GM12891 (cell line): Measurements from ENCODE around the gene LAMA5.

Experiments
- DNase-seq: peaks from one replicate; pipeline ENCODE4 v3.0.0; 2011; ENCODE audit warnings: low spot score; ENCODE audit not compliant: insufficient read length
- FAIRE-seq: peaks from 2 replicates; lab custom pipeline; 2011; peaks lifted over from hg19 to GRCh38; lab: Jason Lieb, UNC
- PAX5 ChIP-seq: IDR thresholded peaks from 2 replicates; pipeline ENCODE4 v1.6.1; 2011; ENCODE audit warnings: low read length, moderate library complexity, mild to moderate bottlenecking; ENCODE audit not compliant: insufficient read depth, severe bottlenecking
- POLR2A ChIP-seq: IDR thresholded peaks from 2 replicates; pipeline ENCODE4 v1.6.1; 2011; ENCODE audit warnings: low read depth, low read length, control low read depth
- POLR2AphosphoS5 ChIP-seq: IDR thresholded peaks from 2 replicates; pipeline ENCODE4 v1.6.1; 2011; ENCODE audit warnings: low read depth, low read length, control low read depth
- POU2F2 ChIP-seq: IDR thresholded peaks from 2 replicates; pipeline ENCODE4 v1.6.1; 2011; ENCODE audit warnings: low read depth, mild to moderate bottlenecking, control low read depth, low read length, moderate library complexity
- SPI1 ChIP-seq: IDR thresholded peaks from 2 replicates; pipeline ENCODE4 v1.6.1; 2011; ENCODE audit warnings: low read depth, low read length, control low read depth
- TAF1 ChIP-seq: IDR thresholded peaks from 2 replicates; pipeline ENCODE4 v1.6.1; 2011; ENCODE audit warnings: low read depth, low read length, control low read depth

The LAMA5 gene

DNA sequence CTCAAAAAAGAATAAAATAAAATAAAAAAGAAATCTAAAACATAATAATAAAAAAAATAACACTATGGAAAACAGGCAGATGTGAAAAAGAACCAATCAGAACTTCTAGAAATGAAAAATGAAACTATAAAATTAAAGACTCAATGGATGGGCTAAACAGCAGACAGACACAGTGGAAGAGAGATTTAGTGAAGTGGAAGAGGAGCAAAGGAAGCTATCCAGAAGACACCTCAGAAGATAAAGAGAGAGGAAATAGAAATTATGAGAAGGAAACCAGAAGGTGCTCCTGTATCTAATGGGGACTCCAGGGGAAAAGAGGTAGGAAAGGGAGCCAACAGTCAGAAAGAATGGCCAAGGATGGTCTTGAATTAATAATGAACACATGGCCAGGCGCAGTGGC is 18.5 kb downstream of the LAMA5 start:
- TF ChIP-seq POLR2A (no peak), PAX5 (no peak), POLR2AphosphoS5 (no peak), SPI1 (no peak), POU2F2 (no peak), TAF1 (no peak)
- no peak for FAIRE-seq
- no peak for DNase-seq

DNA sequence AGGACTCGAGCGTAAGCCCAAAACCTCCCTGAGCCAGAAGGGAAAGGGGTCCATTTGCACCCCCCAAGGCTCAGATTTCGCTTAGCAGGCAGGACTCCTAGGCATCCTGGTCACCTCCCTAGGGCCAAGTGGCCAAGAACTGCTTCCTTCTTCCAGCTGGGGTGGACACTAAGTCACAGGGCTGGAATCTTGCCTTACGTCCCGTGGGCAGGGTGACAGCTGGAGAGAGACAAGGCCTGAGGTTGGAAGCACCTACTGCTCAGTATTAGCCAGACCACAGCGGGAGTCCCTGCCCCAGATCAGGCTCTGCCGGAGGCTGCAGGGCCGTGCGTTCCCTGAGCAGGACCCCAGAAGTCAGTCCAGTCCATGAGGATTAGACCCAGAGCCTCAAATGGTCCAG is 19.7 kb downstream of the LAMA5 start:
- DNase-seq: no peak
- no peak for TF ChIP-seq POU2F2
- TF ChIP-seq PAX5: no peak
- TF ChIP-seq POLR2A: no peak
- TF ChIP-seq SPI1: no peak
- TF ChIP-seq POLR2AphosphoS5: no peak
- FAIRE-seq: no peak

DNA sequence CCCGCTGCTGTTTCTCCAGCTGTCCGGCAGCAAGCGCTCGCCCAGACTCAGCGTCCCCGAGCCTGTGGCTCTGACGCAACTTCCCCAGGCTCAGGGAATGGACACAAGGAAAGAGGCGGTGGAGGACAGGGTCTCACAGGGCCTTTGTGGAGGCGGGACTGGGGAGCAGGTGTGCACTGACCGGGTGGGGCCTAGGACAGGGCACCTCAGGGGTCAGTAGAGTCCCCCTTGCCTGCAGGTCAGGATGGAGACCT is 20.0 kb downstream of the LAMA5 start:
- no peak for FAIRE-seq
- no peak for DNase-seq
- TF ChIP-seq POLR2AphosphoS5: no peak
- TF ChIP-seq POU2F2: no peak
- no peak for TF ChIP-seq POLR2A
- no peak for TF ChIP-seq TAF1
- TF ChIP-seq SPI1: no peak
- TF ChIP-seq PAX5: no peak

DNA sequence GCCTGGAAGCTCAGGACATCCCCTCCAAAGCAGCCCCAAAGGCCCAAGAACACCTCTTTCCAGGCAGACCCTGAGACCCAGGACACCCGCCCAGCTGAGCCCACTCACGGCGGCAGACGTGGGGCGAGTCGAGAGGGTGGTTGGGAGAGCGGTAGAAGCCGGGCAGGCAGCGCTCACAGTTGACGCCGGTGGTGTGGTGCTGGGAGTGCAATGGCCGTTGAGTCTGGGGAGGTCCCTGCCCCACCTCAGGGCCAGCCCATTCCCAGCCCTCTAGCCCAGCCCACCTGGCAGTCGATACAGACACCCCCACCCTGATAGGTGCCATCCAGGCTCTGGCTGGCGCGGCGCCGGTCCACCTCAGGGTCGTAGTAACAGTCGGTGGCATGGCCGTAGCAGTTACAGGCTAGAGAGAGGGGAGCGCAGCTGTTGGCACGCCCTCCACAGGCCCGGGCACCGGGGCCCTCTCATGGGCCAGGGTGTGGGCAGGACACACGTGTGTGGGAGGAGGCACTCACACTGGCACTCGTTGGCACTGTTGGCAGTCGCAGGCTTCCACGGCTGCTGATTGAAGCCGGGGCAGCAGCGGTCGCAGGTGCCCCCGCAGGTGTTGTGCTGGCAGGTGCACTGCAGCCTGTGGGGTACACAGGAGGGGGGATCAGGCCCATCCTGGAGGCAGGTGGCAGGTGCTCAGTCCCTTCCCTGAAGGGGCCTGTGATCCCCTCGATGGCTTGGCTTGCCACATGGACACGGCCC is 20.5 kb downstream of the LAMA5 start:
- no peak for FAIRE-seq
- TF ChIP-seq SPI1: no peak
- TF ChIP-seq POLR2A: no peak
- DNase-seq: no peak

DNA sequence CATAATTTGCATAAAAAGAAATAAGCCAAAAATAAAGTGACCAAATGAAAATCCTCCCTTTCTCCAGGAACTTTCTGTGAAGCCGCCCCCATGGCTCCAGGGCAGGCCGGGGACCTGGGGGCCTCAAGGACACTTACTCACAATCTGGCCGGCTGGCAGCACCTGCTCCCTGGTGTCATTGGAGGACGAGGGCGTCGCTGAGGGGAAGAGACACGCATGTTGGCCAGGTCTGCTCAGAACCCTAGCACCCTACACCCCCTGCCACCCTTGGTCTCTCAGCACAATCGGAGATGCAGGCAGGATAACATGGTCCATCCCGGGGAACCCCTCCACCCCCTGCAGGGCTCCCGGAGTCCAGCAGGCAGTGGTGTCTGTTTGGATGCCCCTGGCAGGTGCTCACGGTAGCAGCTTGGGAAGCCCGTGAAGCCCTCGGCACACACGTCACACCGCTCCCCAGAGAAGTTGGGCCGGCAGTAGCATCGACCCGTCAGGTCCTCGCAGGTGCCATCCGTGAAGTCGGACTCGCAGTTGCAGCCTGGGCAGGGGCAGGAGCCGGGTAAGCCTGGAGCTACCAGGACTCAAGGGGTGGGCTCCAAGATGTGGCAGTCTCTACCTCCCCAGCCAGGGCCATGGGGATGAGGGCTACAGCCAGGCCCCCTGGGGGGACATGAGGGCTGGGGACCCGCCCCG is 21.3 kb downstream of the LAMA5 start:
- TF ChIP-seq POLR2AphosphoS5 (no peak), POU2F2 (no peak), PAX5 (no peak), SPI1 (no peak), POLR2A (no peak), TAF1 (no peak)
- DNase-seq (no peak), FAIRE-seq (no peak)

DNA sequence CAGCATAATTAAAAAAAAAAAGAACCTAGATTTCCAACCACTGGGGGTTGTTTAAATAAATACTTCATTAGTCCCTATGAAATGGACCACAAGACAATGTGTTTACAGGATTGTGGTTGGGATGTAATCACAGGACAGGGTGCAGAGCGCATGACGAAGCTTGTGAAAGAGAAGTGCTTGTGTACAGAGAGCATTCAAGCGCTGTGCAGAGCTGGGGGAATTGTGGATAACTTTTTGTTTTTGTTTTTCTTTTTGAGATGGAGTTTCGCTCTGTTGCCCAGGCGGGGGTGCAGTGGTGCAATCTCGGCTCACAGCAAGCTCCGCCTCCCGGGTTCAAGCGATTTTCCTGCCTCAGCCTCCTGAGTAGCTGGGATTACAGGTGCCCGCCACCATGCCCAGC is 22.3 kb downstream of the LAMA5 start:
- FAIRE-seq: no peak
- DNase-seq: no peak
- TF ChIP-seq PAX5: no peak
- TF ChIP-seq POU2F2: no peak
- TF ChIP-seq POLR2A: no peak
- TF ChIP-seq POLR2AphosphoS5: no peak
- TF ChIP-seq SPI1: no peak
- TF ChIP-seq TAF1: no peak

DNA sequence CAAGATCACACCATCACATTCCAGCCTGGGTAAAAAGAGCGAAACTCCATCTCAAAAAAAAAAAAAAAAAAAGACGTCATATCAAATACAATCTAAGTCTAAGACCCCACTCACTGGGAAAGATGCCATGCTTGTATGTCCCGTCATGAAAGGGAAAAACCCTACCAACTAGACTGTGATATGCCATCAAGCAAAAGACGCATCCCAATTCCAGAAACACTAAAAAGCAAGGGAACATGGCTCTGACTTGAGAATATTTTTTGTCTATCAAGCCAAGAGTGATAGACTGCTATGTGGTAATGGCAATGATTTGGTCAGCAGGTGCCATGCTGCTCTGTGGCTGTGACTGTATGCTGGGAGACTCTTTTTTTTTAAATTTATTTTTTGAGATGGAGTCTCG is 23.0 kb downstream of the LAMA5 start:
- FAIRE-seq: no peak
- TF ChIP-seq PAX5 (no peak), TAF1 (no peak), POLR2A (no peak), SPI1 (no peak), POU2F2 (no peak), POLR2AphosphoS5 (no peak)
- DNase-seq: no peak

DNA sequence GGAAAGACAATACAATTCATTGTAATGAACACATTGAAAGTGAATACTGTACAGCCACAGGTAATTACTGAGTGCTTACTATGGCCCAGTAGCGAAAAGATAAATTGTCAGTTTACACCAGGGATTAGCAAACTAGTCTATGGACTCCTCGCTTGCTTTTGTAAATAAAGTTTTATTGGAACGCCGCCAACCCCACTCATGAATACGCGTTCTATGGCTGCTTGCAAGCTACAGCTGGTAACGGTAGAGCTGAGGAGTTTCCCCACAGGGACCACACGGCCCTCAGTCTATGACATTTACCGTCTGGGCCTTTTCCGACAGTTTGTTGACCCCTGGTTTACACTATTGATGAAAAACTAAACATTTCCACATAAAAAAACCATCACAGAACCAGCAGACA is 24.2 kb downstream of the LAMA5 start:
- DNase-seq (no peak), FAIRE-seq (no peak)
- TF ChIP-seq POU2F2 (no peak), POLR2A (no peak), SPI1 (no peak), PAX5 (no peak), POLR2AphosphoS5 (no peak), TAF1 (no peak)

DNA sequence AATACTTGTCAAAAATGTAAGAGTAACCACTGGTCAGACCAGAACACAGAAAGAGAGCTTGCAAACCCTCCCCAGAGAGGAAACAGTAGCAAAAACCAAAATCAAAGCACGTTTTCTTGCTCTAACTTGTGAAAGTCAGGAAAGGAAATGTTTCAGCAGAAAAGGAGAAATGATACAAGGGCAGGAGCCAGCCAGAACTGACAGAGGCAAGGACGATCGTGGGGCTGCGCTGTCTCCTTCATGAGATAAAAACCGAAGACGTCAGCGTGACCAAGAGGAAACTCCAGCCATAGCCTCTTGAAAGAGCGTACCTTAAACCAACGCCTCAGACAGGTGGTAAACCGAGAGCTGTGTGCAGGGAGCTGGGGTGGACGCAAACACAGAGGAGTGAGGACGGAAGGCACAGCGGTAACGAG is 27.5 kb downstream of the LAMA5 start:
- TF ChIP-seq SPI1 (peak; percentile 85), POLR2AphosphoS5 (no peak), POU2F2 (no peak)
- peak; percentile 69 for DNase-seq
- peak; percentile 94 for FAIRE-seq

DNA sequence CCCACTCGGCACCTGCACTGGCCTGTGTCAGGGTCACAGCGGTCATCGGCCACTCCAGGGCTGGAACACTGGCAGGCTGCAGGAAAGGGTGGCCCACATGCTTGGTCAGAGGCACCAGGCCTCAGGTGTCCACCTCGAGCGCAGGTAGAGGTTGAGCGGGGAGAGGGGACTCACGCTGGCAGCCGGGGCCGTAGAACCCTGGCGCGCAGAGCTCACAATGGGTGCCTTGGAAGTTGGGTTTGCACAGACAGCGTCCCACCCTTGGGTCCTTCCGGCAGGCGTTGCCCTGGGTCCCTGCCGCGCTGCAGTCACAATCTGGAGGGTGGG is 28.9 kb downstream of the LAMA5 start:
- no peak for TF ChIP-seq TAF1
- TF ChIP-seq POU2F2: no peak
- no peak for TF ChIP-seq PAX5
- no peak for TF ChIP-seq SPI1
- no peak for TF ChIP-seq POLR2A
- TF ChIP-seq POLR2AphosphoS5: no peak
- FAIRE-seq (no peak), DNase-seq (no peak)
